ENCODE measurements around the gene HOGA1. TPM values are rescaled to one million over a fixed set of nuclear protein-coding genes. Genes with fewer than 3 reads are reported as not detected.

Gene HOGA1
- total and polyA plus RNA-seq, 2 donors (not counting 1 experiment from before 2014, with no cell fraction given), result 0.58 to 1.5 TPM

DNA sequence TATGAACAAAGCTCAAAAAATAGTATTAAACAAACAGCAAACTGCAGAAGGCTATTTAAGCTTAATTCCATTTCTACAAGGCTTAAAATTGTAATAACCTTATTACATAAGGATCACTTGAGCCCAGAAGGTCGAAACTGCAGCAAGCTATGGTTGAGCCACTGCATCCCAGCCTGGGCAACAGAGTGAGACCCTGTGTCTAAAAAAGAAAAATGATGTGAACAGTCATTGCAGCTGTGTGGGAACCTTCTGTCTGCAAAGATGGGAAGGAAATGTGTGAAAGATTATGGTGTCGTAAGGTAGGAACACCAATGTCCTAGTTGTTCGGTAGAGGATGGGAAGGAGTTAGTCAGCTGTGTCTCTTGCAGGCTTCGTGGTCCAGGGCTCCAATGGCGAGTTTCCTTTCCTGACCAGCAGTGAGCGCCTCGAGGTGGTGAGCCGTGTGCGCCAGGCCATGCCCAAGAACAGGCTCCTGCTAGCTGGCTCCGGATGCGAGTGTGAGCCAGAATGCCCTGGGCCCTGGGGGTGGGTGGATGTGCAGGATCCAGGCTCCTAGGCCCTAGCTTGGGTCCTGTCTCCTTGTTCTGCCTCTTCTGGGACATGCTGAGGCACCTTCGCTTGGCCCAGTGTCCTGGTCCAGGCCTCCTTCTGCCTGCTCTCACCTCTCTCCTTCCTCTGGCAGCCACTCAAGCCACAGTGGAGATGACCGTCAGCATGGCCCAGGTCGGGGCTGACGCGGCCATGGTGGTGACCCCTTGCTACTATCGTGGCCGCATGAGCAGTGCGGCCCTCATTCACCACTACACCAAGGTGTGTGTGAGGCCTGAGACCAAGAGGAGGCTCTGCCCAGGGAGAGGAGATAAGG, 14.4 kb downstream of the HOGA1 start:
- Histone ChIP-seq H3K4me1 (ENCODE audit: control insufficient read depth, extremely low read depth, insufficient read depth, low read length) (peaks cover 12% of the 10 kb centered on the region), H3K9me3 (ENCODE audit: control insufficient read depth, insufficient read depth, low read depth, low read length) (no peaks in the 10 kb centered on the region), H3K27ac (ENCODE audit: insufficient read depth, low read length) (no peak overlapping the region), H3K9ac (ENCODE audit: insufficient read depth, low read length) (no peak overlapping the region), H3K4me3 (replicated peaks in 1 of 4; ENCODE audit: control extremely low read depth in 1 of 4, insufficient read depth in 1 of 4, low read depth in 3 of 4, low read length in 4 of 4) (no peak overlapping the region), H3K4me2 (ENCODE audit: extremely low read depth, insufficient read depth, low read length) (no peak overlapping the region), H4K20me1 (ENCODE audit: control insufficient read depth, extremely low read depth, insufficient read depth, low read length) (no peaks in the 10 kb centered on the region), H3K79me2 (ENCODE audit: control insufficient read depth, insufficient read depth, low read length) (no peaks in the 10 kb centered on the region), H3K27me3 (ENCODE audit: control insufficient read depth, insufficient read depth, low read length) (no peaks in the 10 kb centered on the region), H3K36me3 (ENCODE audit: control insufficient read depth, insufficient read depth, low read length) (no peaks in the 10 kb centered on the region), H2AFZ (ENCODE audit: low read length) (no peak overlapping the region)
- TF ChIP-seq EZH2 (IDR thresholded peaks at IDR 0.05; ENCODE audit: low read length, missing control alignments), result no peak
- TF ChIP-seq, protein P1, sequence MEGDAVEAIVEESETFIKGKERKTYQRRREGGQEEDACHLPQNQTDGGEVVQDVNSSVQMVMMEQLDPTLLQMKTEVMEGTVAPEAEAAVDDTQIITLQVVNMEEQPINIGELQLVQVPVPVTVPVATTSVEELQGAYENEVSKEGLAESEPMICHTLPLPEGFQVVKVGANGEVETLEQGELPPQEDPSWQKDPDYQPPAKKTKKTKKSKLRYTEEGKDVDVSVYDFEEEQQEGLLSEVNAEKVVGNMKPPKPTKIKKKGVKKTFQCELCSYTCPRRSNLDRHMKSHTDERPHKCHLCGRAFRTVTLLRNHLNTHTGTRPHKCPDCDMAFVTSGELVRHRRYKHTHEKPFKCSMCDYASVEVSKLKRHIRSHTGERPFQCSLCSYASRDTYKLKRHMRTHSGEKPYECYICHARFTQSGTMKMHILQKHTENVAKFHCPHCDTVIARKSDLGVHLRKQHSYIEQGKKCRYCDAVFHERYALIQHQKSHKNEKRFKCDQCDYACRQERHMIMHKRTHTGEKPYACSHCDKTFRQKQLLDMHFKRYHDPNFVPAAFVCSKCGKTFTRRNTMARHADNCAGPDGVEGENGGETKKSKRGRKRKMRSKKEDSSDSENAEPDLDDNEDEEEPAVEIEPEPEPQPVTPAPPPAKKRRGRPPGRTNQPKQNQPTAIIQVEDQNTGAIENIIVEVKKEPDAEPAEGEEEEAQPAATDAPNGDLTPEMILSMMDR (conservative IDR thresholded peaks at IDR 0.05 in 1 of 2, IDR thresholded peaks at IDR 0.05 in 1 of 2; ENCODE audit: low read depth in 1 of 2, low read length in 2 of 2), result no peak
- DNase-seq (ENCODE audit: low read depth in 2 of 2), result no peak

GRCh38 chr10:97599272-97599619, 15.1 kb downstream of the HOGA1 start:
- Histone ChIP-seq H3K79me2 (ENCODE audit: control insufficient read depth, insufficient read depth, low read length) (no peaks in the 10 kb centered on the region), H3K36me3 (ENCODE audit: control insufficient read depth, insufficient read depth, low read length) (no peaks in the 10 kb centered on the region), H3K4me2 (ENCODE audit: extremely low read depth, insufficient read depth, low read length) (no peak overlapping the region), H3K9me3 (ENCODE audit: control insufficient read depth, insufficient read depth, low read depth, low read length) (no peaks in the 10 kb centered on the region), H3K4me3 (replicated peaks in 1 of 4; ENCODE audit: control extremely low read depth in 1 of 4, insufficient read depth in 1 of 4, low read depth in 3 of 4, low read length in 4 of 4) (no peak overlapping the region), H3K9ac (ENCODE audit: insufficient read depth, low read length) (no peak overlapping the region), H3K4me1 (ENCODE audit: control insufficient read depth, extremely low read depth, insufficient read depth, low read length) (peaks cover 11% of the 10 kb centered on the region), H3K27me3 (ENCODE audit: control insufficient read depth, insufficient read depth, low read length) (no peaks in the 10 kb centered on the region), H4K20me1 (ENCODE audit: control insufficient read depth, extremely low read depth, insufficient read depth, low read length) (no peaks in the 10 kb centered on the region), H3K27ac (ENCODE audit: insufficient read depth, low read length) (no peak overlapping the region), H2AFZ (ENCODE audit: low read length) (no peak overlapping the region)
- no peak for TF ChIP-seq EZH2 (IDR thresholded peaks at IDR 0.05; ENCODE audit: low read length, missing control alignments)
- TF ChIP-seq, protein P1 (conservative IDR thresholded peaks at IDR 0.05 in 1 of 2, IDR thresholded peaks at IDR 0.05 in 1 of 2; ENCODE audit: low read depth in 1 of 2, low read length in 2 of 2), result no peak
- DNase-seq (ENCODE audit: low read depth in 2 of 2), result no peak

DNA sequence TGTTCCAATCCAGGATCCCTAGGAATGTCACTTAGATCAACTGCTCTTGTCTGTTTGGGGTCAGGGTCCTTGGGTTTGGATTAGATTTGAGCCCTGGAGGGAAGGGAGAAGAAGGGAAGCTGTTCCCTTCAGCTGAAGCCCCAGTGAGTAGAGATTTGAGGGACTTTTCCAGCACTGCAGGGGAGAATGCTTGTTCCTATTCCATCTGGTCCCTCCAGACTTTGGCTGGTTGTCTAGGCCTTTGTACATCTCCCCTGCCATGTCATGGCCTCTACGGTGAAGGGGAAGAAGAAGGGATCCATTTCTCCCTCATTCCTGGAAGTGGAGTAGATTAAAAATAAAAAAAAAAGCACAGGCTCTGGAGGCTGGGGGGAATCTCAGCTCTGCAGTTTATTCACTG, 16.4 kb downstream of the HOGA1 start:
- DNase-seq (ENCODE audit: low read depth in 2 of 2), result no peak
- no peaks in the 10 kb centered on the region for H3K79me2 ChIP-seq (ENCODE audit: control insufficient read depth, insufficient read depth, low read length)

More for the DNA sequence above, 16.4 kb downstream of the HOGA1 start:
- no peak overlapping the region for H3K4me2 ChIP-seq (ENCODE audit: extremely low read depth, insufficient read depth, low read length)
- H3K4me3 ChIP-seq (replicated peaks in 1 of 4; ENCODE audit: control extremely low read depth in 1 of 4, insufficient read depth in 1 of 4, low read depth in 3 of 4, low read length in 4 of 4), result no peak overlapping the region
- H3K9ac ChIP-seq (ENCODE audit: insufficient read depth, low read length), result no peak overlapping the region
- no peaks in the 10 kb centered on the region for H3K9me3 ChIP-seq (ENCODE audit: control insufficient read depth, insufficient read depth, low read depth, low read length)
- H2AFZ ChIP-seq (ENCODE audit: low read length), result no peak overlapping the region
- H4K20me1 ChIP-seq (ENCODE audit: control insufficient read depth, extremely low read depth, insufficient read depth, low read length), result no peaks in the 10 kb centered on the region
- TF ChIP-seq, protein P1 (conservative IDR thresholded peaks at IDR 0.05 in 1 of 2, IDR thresholded peaks at IDR 0.05 in 1 of 2; ENCODE audit: low read depth in 1 of 2, low read length in 2 of 2), result no peak
- TF ChIP-seq EZH2 (IDR thresholded peaks at IDR 0.05; ENCODE audit: low read length, missing control alignments), result no peak
- H3K27ac ChIP-seq (ENCODE audit: insufficient read depth, low read length), result no peak overlapping the region
- H3K36me3 ChIP-seq (ENCODE audit: control insufficient read depth, insufficient read depth, low read length), result no peaks in the 10 kb centered on the region
- H3K27me3 ChIP-seq (ENCODE audit: control insufficient read depth, insufficient read depth, low read length), result no peaks in the 10 kb centered on the region
- peaks cover 10% of the 10 kb centered on the region for H3K4me1 ChIP-seq (ENCODE audit: control insufficient read depth, extremely low read depth, insufficient read depth, low read length)
